Hematopoietic multipotent progenitor cell treated with erythropoietin and hydrocortisone succinate and interleukin-3 and kit ligand, for 6 days (in vitro differentiated cells): ENCODE data around the gene SELENOI.
"Not testable (repeated sequence)": the region's sequence is repeated elsewhere in the genome, so short reads cannot be mapped to it uniquely, and the experiment has no call there.

Experiments used
- DNase-seq: peaks from one replicate; pipeline ENCODE4 v3.0.0-alpha.2; 2015

SELENOI gene

GRCh38 chr2:26345545-26346453 lies at the start of gene SELENOI:
Gene SELENOI, plus strand, starts transcription at chr2:26346143. Its CDS starts 90 bp downstream, at chr2:26346233.
- peak; percentile 100 for DNase-seq

- no peak for DNase-seq
Observed at GRCh38 chr2:26297061-26297460, 48.9 kb upstream of the SELENOI start.

GRCh38 chr2:26298286-26298637 lies 47.7 kb upstream of the SELENOI start:
- DNase-seq = no peak

- peak; percentile 70 for DNase-seq
Observed at GRCh38 chr2:26298638-26299393, 47.1 kb upstream of the SELENOI start.

- DNase-seq = peak; percentile 59
Observed at GRCh38 chr2:26299471-26300101, 46.4 kb upstream of the SELENOI start.

GRCh38 chr2:26300234-26300925 lies 45.6 kb upstream of the SELENOI start:
- DNase-seq = peak; percentile 31

GRCh38 chr2:26302846-26303245 lies 43.1 kb upstream of the SELENOI start:
- DNase-seq = no peak

- not testable (repeated sequence) for DNase-seq
Observed at GRCh38 chr2:26305094-26305493, 40.8 kb upstream of the SELENOI start.

GRCh38 chr2:26305540-26305939 lies 40.4 kb upstream of the SELENOI start:
- no peak for DNase-seq

GRCh38 chr2:26309921-26310320 lies 36.0 kb upstream of the SELENOI start:
- DNase-seq = no peak

GRCh38 chr2:26312471-26312870 lies 33.5 kb upstream of the SELENOI start:
- DNase-seq = no peak

GRCh38 chr2:26313446-26313845 lies 32.5 kb upstream of the SELENOI start:
- no peak for DNase-seq

- no peak for DNase-seq
Observed at GRCh38 chr2:26314243-26314642, 31.7 kb upstream of the SELENOI start.

GRCh38 chr2:26316041-26316440 lies 29.9 kb upstream of the SELENOI start:
- DNase-seq = peak; percentile 61

GRCh38 chr2:26316845-26317244 lies 29.1 kb upstream of the SELENOI start:
- DNase-seq = no peak

- DNase-seq = no peak
Observed at GRCh38 chr2:26317377-26318105, 28.4 kb upstream of the SELENOI start.

- no peak for DNase-seq
Observed at GRCh38 chr2:26318950-26319349, 27.0 kb upstream of the SELENOI start.

GRCh38 chr2:26324479-26324878 lies 21.5 kb upstream of the SELENOI start:
- not testable (repeated sequence) for DNase-seq

- DNase-seq = peak; percentile 19
Observed at GRCh38 chr2:26324903-26325302, 21.0 kb upstream of the SELENOI start.

- DNase-seq = no peak
Observed at GRCh38 chr2:26325851-26326250, 20.1 kb upstream of the SELENOI start.

- no peak for DNase-seq
Observed at GRCh38 chr2:26326514-26326913, 19.4 kb upstream of the SELENOI start.
